OCI-LY3 (cell line): ENCODE results near the gene ST7.

Experiments
- H2AFZ ChIP-seq: fragments of 200-600, 300-600 bp; shearing (Covaris generic); 2 replicates; pipeline ENCODE4 v1.6.0; 2014; ENCODE audit warnings: antibody characterized with exemption, low read depth, low read length
- H3K27ac ChIP-seq: fragments of 200-600, 300-600 bp; sonication (generic); 2 replicates; pipeline ENCODE4 v1.5.1; 2014; ENCODE audit warnings: mild to moderate bottlenecking, low read length, moderate library complexity, mixed read lengths
- H3K27me3 ChIP-seq: fragments of 200-600, 300-600 bp; sonication (generic); 2 replicates; pipeline ENCODE4 v1.6.1; 2014; ENCODE audit warnings: low read depth, low read length, mixed read lengths
- H3K36me3 ChIP-seq: fragments of 200-600, 300-600 bp; sonication (generic); replicated peaks from 2 replicates; pipeline ENCODE3; 2014; ENCODE audit warnings: low read depth, low read length, mixed read lengths
- H3K4me1 ChIP-seq: fragments of 300-600, 200-600 bp; sonication (generic); 2 replicates; pipeline ENCODE4 v1.6.1; 2014; ENCODE audit warnings: low read length, mixed read lengths
- H3K4me2 ChIP-seq: fragments of 200-600, 300-600 bp; sonication (generic); 2 replicates; pipeline ENCODE4 v1.6.1; 2014; ENCODE audit warnings: low read length, mixed read lengths
- H3K4me3 ChIP-seq: fragments of 300-600, 200-600 bp; sonication (generic); 2 replicates; pipeline ENCODE4 v1.5.1; 2014; ENCODE audit warnings: antibody characterized with exemption, mild to moderate bottlenecking, low read length, moderate library complexity
- H3K79me2 ChIP-seq: fragments of 300-600, 200-600 bp; shearing (Covaris generic); 2 replicates; pipeline ENCODE4 v1.6.1; 2014; ENCODE audit warnings: mild to moderate bottlenecking, low read length, mixed read lengths
- H3K9ac ChIP-seq: fragments of 300-600, 200-600 bp; shearing (Covaris generic); 2 replicates; pipeline ENCODE4 v1.6.0; 2014; ENCODE audit warnings: mild to moderate bottlenecking, low read length, moderate library complexity
- H3K9me3 ChIP-seq: fragments of 200-600, 300-600 bp; shearing (Covaris generic); 2 replicates; pipeline ENCODE4 v1.6.1; 2014; ENCODE audit warnings: low read length, mixed read lengths; ENCODE audit not compliant: insufficient read depth
- H4K20me1 ChIP-seq: fragments of 200-600, 300-600 bp; sonication (generic); 2 replicates; pipeline ENCODE4 v1.6.1; 2016; ENCODE audit warnings: low read length, mixed read lengths; ENCODE audit not compliant: insufficient read depth
- CTCF ChIP-seq: fragments of 200-600, 300-600 bp; sonication (generic); IDR thresholded peaks from 2 replicates; pipeline ENCODE4 v1.5.1; 2014; ENCODE audit warnings: antibody characterized with exemption, low read length, low read depth
- EZH2phosphoT487 ChIP-seq: fragments of 200-600 bp; shearing (Covaris generic); IDR thresholded peaks from 2 replicates; pipeline ENCODE4 v1.6.1; 2018; ENCODE audit warnings: antibody characterized with exemption, mixed run types, low read depth

The ST7 gene

GRCh38 chr7:117279203-117279602 lies 325.9 kb downstream of the ST7 start:
- TF ChIP-seq CTCF = no peak
- TF ChIP-seq EZH2phosphoT487 = no peak
- Histone ChIP-seq H3K9me3 (no peaks in the 10 kb centered on the region), H2AFZ (no peak overlapping the region), H4K20me1 (no peaks in the 10 kb centered on the region), H3K27ac (no peak overlapping the region), H3K4me3 (no peak overlapping the region), H3K36me3 (no peaks in the 10 kb centered on the region), H3K4me2 (no peak overlapping the region), H3K27me3 (0 out of 2 replicates have a peak, but pooled peaks cover 2% of the 10 kb centered on the region), H3K9ac (no peak overlapping the region), H3K4me1 (no peaks in the 10 kb centered on the region), H3K79me2 (no peaks in the 10 kb centered on the region)
